ENCODE results near the gene CDC14A.

- no peak for TF ChIP-seq CTCF (IDR thresholded peaks at IDR 0.05)
- no peak for TF ChIP-seq POLR2A (IDR thresholded peaks at IDR 0.05)
These were observed 29.7 kb upstream of the CDC14A start for GRCh38 chr1:100322436-100323211.

All from tibial nerve (tissue), 3 donors.